Measurements from ENCODE around the gene SLC4A1AP.
A peak's percentile ranks its signal among the peaks of the same experiment; 100 is the strongest.

Gene SLC4A1AP

DNA sequence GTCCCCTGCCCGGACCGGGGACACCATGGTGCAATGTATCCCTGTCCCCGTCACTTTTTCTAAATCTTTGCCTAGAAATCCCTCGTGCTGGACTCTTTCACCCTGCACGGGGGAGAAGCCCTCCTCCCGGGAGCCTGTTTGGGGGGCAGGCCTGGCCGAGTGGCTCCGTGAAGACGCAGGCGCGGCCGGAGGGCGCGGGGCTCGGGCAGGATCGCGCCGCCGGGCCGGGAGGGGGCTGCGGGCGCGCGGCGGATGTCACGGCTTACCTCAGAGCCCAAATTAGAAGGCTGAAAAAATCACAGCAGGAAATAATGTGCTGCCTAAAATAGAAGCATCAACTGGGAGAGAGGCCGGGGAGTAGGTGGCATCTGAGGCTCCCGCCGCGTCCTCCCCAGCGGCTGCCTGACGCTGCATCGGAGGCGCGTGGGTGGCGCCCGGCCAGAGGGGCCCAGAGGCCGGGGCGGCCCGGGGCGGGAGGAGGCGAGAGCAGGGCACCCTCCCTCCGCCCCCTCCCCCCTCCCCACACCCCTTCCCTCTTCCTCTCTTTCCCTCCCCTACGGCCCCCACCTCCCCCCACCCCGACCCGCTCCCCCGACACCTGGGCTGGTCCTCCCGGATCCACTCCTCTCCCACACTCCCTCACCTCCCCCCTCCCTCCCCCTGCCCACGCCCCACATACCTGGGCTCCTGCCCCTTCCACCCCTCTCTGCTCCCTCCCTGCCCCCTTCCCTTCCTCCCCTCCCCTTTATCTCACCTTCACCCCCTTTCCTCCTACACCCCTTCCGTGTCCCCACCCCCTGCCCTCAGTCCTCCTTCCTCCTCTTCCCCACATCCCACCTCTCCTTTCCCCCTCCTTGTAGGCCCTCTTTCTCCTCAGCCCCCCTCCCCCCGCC, 51.9 kb downstream of the SLC4A1AP start:
- no peak for DNase-seq (ENCODE audit: low read depth)
- H3K4me3 ChIP-seq (ENCODE audit: low read length) = peak overlapping the region; percentile 40

DNA sequence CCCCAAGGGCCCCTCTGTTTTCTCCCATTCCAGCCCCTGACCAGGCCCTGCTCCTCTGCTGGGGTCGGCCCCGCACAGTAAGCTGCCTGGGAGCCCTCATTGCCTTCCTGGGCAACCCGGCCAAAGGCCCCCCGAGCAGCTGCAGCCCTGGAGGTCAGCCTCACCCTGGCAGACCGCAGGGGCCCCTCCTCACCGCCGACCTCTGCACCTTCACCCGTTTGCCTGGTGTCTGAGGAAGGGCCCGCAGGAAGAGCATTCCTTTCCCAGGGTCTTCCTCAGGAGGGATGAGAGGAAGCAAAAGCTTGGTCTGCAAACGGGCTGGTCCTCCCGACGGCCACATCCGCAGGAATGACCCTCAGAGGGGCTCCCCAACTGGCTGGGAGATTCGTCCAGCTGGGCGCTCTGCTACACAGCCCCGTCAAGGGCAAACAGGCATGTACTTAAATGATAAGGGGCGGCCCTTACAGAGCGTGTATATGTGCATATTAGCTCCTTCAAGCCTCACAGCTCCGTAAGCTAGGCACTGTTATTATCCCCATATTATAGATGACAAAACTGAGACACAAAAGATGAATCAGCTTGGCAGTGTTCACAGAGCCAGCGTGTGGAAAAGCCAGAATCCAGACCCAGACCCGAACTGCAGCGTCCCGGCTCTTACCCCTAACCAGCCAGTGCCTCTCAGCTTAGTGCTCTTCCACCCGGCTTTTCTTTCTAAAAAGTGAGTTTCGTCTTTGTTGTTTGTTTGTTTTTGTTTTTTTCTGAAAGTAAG, 52.8 kb downstream of the SLC4A1AP start:
- H3K4me3 ChIP-seq (ENCODE audit: low read length) = no peak overlapping the region

More for the DNA sequence above, 51.9 kb downstream of the SLC4A1AP start:
- TF ChIP-seq, protein P1, sequence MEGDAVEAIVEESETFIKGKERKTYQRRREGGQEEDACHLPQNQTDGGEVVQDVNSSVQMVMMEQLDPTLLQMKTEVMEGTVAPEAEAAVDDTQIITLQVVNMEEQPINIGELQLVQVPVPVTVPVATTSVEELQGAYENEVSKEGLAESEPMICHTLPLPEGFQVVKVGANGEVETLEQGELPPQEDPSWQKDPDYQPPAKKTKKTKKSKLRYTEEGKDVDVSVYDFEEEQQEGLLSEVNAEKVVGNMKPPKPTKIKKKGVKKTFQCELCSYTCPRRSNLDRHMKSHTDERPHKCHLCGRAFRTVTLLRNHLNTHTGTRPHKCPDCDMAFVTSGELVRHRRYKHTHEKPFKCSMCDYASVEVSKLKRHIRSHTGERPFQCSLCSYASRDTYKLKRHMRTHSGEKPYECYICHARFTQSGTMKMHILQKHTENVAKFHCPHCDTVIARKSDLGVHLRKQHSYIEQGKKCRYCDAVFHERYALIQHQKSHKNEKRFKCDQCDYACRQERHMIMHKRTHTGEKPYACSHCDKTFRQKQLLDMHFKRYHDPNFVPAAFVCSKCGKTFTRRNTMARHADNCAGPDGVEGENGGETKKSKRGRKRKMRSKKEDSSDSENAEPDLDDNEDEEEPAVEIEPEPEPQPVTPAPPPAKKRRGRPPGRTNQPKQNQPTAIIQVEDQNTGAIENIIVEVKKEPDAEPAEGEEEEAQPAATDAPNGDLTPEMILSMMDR (conservative IDR thresholded peaks at IDR 0.05; ENCODE audit: low read depth, low read length) = no peak

DNA sequence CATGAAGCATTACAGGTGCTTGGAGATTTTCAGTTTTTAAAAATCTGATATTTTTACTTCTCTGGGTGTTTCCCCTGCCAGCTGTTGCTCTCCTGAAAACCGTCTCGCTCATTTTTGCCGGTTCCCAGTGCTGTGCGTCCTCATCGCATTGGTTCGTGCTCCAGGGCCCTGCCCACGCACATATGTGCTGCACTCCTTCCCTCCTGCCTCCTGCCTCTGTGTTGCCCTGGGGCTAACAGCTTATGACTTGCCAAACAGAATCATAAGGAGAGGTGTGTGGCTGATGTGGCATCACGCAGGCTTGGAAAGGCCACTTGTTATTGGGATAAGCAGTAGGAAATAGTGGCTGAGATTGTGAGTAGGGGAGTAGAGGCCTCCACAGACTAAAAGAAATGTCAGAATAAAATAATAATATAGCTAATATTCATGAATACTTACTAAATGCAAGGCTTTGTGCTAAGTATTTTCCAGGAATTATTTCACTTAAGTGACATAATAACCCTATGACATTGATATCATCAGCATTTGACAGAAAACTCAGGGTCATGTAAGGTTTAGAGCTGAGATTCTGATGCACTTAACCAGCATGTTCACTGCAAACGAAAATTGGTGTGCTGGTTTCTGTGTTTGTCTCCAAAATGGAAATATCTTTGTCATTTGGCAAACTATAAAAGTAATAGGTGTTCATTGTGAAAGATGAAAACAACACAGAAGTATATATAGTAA, 53.5 kb downstream of the SLC4A1AP start:
- TF ChIP-seq, protein P1 (conservative IDR thresholded peaks at IDR 0.05; ENCODE audit: low read depth, low read length) = no peak
- no peak overlapping the region for H3K4me3 ChIP-seq (ENCODE audit: low read length)
- no peak for DNase-seq (ENCODE audit: low read depth)

More for the DNA sequence above, 52.8 kb downstream of the SLC4A1AP start:
- TF ChIP-seq, protein P1 (conservative IDR thresholded peaks at IDR 0.05; ENCODE audit: low read depth, low read length) = no peak
- DNase-seq (ENCODE audit: low read depth) = no peak

DNA sequence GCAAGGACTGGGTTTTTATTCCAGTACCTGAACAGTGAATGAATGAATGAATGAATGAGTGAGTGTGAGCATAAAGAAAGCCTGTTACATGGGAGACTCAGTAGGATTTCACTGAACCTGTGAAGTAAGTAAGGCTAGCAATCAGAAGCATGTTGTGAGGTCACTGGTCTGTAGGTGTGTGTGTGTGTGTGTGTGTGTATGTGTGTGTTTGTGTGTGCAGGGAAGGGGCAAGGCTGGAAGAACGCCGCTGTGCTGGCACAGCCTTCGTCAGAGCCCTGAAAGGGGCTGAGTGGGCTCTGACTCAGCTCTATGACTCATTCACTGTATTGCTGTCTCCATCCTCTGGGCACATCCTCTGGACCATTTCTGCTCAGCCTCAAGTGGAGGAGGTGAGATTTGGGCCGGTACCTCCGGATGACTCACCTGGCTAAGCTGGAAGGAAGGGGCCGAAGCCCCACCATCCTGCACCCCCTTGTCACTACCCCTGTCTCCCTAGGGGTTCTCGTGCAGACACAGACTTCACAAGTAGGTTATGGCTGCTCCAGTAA, 56.4 kb downstream of the SLC4A1AP start:
- TF ChIP-seq, protein P1 (conservative IDR thresholded peaks at IDR 0.05; ENCODE audit: low read depth, low read length) = no peak
- H3K4me3 ChIP-seq (ENCODE audit: low read length) = no peak overlapping the region
- peak; percentile 91 for DNase-seq (ENCODE audit: low read depth)

DNA sequence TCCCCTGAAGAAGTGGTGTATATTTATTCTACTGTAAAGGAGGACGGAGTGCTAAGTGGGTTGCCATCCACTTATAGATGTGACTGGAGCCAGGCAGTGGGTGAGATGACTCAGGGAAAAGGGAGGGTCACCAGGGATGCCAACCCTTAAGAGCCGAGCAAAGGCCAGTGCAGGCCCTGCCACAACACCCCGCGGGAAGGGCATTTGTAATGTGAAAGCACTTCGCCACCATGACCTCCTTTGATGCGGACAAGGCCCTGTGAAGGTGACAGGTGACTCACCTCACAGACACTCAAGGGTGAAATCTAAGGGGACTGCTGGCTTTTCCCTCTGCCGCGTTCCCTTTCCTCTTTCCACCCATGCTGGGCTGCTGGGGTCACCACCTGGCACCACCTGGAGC, 57.6 kb downstream of the SLC4A1AP start:
- no peak overlapping the region for H3K4me3 ChIP-seq (ENCODE audit: low read length)
- TF ChIP-seq, protein P1 (conservative IDR thresholded peaks at IDR 0.05; ENCODE audit: low read depth, low read length) = no peak
- DNase-seq (ENCODE audit: low read depth) = no peak

DNA sequence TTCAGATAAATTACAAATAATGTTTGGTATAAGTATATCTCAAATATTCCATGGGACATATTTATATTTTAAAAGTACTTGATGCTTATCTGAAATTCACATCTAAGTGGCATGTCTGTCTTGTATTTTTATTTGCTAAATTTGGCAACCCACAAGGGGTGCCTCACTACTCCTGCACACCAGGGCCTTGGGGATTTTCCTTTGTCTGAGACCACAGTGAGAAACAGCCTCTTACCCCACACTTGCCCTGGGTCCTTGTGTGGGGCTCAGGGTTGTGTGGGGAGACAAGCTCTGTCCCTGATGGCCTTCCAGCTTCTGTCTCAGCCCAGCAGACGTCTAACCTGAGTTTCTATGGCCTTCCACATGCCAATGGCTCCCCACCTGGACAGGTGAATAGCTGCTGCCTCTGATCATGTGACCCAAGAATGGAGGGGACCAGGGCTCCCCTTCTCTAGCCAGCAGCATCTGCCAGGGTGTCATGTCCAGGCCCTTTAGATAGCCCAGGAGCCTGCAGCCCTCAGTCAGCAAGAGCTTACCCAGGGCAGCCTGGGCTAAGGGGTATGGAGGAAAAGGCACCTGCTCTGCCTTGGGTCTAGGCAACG, 58.3 kb downstream of the SLC4A1AP start:
- DNase-seq (ENCODE audit: low read depth) = no peak
- no peak overlapping the region for H3K4me3 ChIP-seq (ENCODE audit: low read length)
- TF ChIP-seq, protein P1 (conservative IDR thresholded peaks at IDR 0.05; ENCODE audit: low read depth, low read length) = no peak

All from retinal pigment epithelial cell (primary cell).